ENCODE data around the gene B3GNT4.
A peak's percentile ranks its signal among the peaks of the same experiment; 100 is the strongest.

Gene B3GNT4

DNA sequence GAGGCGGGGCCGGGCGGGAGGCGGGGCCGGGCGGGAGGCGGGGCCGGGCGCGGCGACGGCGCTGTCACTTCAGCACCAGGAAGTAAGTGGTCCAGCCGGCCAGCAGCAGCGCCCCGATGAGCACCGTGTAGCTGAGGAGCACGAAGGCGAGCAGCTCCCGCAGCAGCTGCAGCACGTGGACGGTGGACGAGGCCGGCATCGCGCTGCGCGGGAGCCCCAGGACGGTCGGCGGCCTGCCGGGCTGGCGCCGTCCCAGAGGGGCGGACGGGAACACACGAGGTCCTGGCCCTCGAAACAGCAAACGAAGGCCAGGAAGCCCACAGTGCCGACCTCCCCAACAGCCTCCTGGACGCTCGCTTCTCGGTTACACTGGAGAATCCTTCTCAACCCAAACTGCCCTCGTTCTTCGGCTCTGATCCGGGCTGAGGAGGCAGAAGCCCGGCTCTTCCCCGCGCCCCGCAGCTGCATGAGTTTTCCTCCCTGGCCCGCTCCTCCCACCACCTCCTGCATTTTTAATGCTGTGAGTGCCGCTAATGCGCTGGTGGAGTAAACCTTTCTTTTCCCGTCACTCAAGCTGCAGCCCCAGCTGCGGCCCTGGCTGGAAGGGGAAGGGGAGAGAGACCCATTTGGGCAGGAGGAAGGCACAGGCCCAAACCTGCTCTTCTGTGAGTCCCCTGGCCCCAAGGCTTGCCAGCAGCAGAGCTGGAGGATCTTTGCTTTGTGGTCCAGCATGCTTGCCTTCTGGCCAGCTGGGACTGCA, 23.0 kb downstream of the B3GNT4 start:
- Histone ChIP-seq H3F3A (ENCODE audit: insufficient read depth, low read length) (no peaks in the 10 kb centered on the region), H3K79me2 (ENCODE audit: insufficient read depth, low read length) (peaks cover 16% of the 10 kb centered on the region; the same call in 1 of the 2 replicates), H3K9me3 (ENCODE audit: low read length) (no peaks in the 10 kb centered on the region), H3K27ac (ENCODE audit: low read depth, low read length, poor library complexity, severe bottlenecking) (no peak overlapping the region), H3K27me3 (ENCODE audit: insufficient read depth, low read length) (no peaks in the 10 kb centered on the region), H4K20me1 (ENCODE audit: insufficient read depth, low read length) (no peaks in the 10 kb centered on the region), H3K9ac (ENCODE audit: low read length) (peak overlapping the region; percentile 55), H3K4me3 (ENCODE audit: low read depth, low read length, poor library complexity, severe bottlenecking) (peak overlapping the region; percentile 67), H2AFZ (ENCODE audit: low read length) (no peak overlapping the region), H3K4me2 (ENCODE audit: low read length) (peak overlapping the region; percentile 90), H3K36me3 (ENCODE audit: insufficient read depth, low read length) (peaks cover 40% of the 10 kb centered on the region), H3K4me1 (ENCODE audit: insufficient read depth, low read length, severe bottlenecking) (peaks cover 26% of the 10 kb centered on the region), H3K9me2 (ENCODE audit: low read depth, low read length) (no peaks in the 10 kb centered on the region)
- TF ChIP-seq, protein P1, sequence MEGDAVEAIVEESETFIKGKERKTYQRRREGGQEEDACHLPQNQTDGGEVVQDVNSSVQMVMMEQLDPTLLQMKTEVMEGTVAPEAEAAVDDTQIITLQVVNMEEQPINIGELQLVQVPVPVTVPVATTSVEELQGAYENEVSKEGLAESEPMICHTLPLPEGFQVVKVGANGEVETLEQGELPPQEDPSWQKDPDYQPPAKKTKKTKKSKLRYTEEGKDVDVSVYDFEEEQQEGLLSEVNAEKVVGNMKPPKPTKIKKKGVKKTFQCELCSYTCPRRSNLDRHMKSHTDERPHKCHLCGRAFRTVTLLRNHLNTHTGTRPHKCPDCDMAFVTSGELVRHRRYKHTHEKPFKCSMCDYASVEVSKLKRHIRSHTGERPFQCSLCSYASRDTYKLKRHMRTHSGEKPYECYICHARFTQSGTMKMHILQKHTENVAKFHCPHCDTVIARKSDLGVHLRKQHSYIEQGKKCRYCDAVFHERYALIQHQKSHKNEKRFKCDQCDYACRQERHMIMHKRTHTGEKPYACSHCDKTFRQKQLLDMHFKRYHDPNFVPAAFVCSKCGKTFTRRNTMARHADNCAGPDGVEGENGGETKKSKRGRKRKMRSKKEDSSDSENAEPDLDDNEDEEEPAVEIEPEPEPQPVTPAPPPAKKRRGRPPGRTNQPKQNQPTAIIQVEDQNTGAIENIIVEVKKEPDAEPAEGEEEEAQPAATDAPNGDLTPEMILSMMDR (IDR thresholded peaks at IDR 0.05; ENCODE audit: low read length) = no peak
- no peak for TF ChIP-seq EZH2 (IDR thresholded peaks at IDR 0.05; ENCODE audit: borderline replicate concordance, low read length)

DNA sequence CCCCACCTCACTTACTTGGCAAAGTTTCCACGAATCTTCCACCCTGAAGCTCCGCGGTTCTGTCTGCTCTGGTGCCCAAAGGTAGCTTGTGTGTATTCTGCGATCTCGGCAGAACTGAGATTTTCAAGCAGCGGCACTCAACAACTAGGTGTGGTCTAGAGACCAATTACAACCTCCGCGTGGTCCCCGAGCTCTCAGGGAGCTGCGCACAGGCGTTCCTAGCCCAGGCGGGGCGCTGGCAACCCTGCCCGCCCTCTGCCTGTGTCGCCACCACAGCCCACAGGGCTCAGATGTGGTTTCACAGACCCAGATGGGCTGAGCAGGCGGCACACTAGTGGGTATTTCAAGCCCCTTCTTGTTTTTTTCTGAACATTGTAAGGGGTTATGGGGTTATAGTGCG, 23.8 kb downstream of the B3GNT4 start:
- Histone ChIP-seq H3K79me2 (ENCODE audit: insufficient read depth, low read length) (peaks cover 16% of the 10 kb centered on the region; the same call in 1 of the 2 replicates), H3K4me3 (ENCODE audit: low read depth, low read length, poor library complexity, severe bottlenecking) (no peak overlapping the region), H3K9me2 (ENCODE audit: low read depth, low read length) (no peaks in the 10 kb centered on the region), H2AFZ (ENCODE audit: low read length) (no peak overlapping the region), H3K4me2 (ENCODE audit: low read length) (no peak overlapping the region; the same call in 1 of the 2 replicates), H3K36me3 (ENCODE audit: insufficient read depth, low read length) (peaks cover 40% of the 10 kb centered on the region), H3K27me3 (ENCODE audit: insufficient read depth, low read length) (no peaks in the 10 kb centered on the region), H3K9ac (ENCODE audit: low read length) (no peak overlapping the region), H3K27ac (ENCODE audit: low read depth, low read length, poor library complexity, severe bottlenecking) (no peak overlapping the region), H3K9me3 (ENCODE audit: low read length) (no peaks in the 10 kb centered on the region), H4K20me1 (ENCODE audit: insufficient read depth, low read length) (no peaks in the 10 kb centered on the region), H3K4me1 (ENCODE audit: insufficient read depth, low read length, severe bottlenecking) (peaks cover 26% of the 10 kb centered on the region), H3F3A (ENCODE audit: insufficient read depth, low read length) (no peaks in the 10 kb centered on the region)
- TF ChIP-seq, protein P1 (IDR thresholded peaks at IDR 0.05; ENCODE audit: low read length) = no peak
- no peak for TF ChIP-seq EZH2 (IDR thresholded peaks at IDR 0.05; ENCODE audit: borderline replicate concordance, low read length)

DNA sequence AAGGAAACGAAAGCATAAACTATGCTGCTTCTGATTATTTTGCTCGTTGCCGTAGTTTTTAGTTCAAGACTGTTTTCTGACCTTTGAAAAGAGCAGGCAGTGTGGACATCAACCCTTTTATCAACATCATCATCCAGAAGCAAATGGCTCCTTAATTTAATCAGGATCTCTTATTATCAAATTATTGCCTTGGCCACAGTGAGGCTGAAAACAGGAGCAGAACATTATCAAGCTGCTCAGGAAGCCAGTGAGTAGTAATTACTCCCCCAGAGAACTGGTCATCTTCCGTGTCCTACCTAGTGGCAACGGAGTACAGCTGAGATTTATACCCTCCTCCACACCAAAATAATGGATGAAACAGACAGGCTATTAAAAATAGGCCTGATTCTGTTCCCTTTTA, 24.6 kb downstream of the B3GNT4 start:
- H3K9ac ChIP-seq (ENCODE audit: low read length) = no peak overlapping the region
- TF ChIP-seq EZH2 (IDR thresholded peaks at IDR 0.05; ENCODE audit: borderline replicate concordance, low read length) = no peak
- TF ChIP-seq, protein P1 (IDR thresholded peaks at IDR 0.05; ENCODE audit: low read length) = no peak
- no peak overlapping the region for H3K4me3 ChIP-seq (ENCODE audit: low read depth, low read length, poor library complexity, severe bottlenecking)
- H3F3A ChIP-seq (ENCODE audit: insufficient read depth, low read length) = no peaks in the 10 kb centered on the region
- no peaks in the 10 kb centered on the region for H3K9me2 ChIP-seq (ENCODE audit: low read depth, low read length)
- H3K79me2 ChIP-seq (ENCODE audit: insufficient read depth, low read length) = peaks cover 16% of the 10 kb centered on the region; the same call in 1 of the 2 replicates
- H3K4me2 ChIP-seq (ENCODE audit: low read length) = no peak overlapping the region
- H3K27me3 ChIP-seq (ENCODE audit: insufficient read depth, low read length) = no peaks in the 10 kb centered on the region
- H2AFZ ChIP-seq (ENCODE audit: low read length) = no peak overlapping the region
- H3K36me3 ChIP-seq (ENCODE audit: insufficient read depth, low read length) = peaks cover 37% of the 10 kb centered on the region
- no peaks in the 10 kb centered on the region for H3K9me3 ChIP-seq (ENCODE audit: low read length)
- no peaks in the 10 kb centered on the region for H4K20me1 ChIP-seq (ENCODE audit: insufficient read depth, low read length)
- peaks cover 26% of the 10 kb centered on the region for H3K4me1 ChIP-seq (ENCODE audit: insufficient read depth, low read length, severe bottlenecking)
- H3K27ac ChIP-seq (ENCODE audit: low read depth, low read length, poor library complexity, severe bottlenecking) = no peak overlapping the region

Data from OCI-LY1 (cell line).